Hematopoietic multipotent progenitor cell (in vitro differentiated cells): Measurements from ENCODE around the gene DLK2. TPM values are rescaled to one million over a fixed set of nuclear protein-coding genes. Genes with fewer than 3 reads are reported as not detected.

Experiments
- DNase-seq, 3 donors: peaks; one replicate each; pipeline ENCODE4 v3.0.0-alpha.2; 2011 to 2015; ENCODE audit warnings: low read depth in 2 of 3, low spot score in 2 of 3
- total RNA-seq: library from RNA; depleted of rRNA; stranded (reverse); fragments of >200 nt; gene quantifications from one replicate; pipeline ENCODE4 v1.2.3, GENCODE V29; 2012

Gene DLK2
- total RNA-seq, 1 donor = 0.27 TPM

DNA sequence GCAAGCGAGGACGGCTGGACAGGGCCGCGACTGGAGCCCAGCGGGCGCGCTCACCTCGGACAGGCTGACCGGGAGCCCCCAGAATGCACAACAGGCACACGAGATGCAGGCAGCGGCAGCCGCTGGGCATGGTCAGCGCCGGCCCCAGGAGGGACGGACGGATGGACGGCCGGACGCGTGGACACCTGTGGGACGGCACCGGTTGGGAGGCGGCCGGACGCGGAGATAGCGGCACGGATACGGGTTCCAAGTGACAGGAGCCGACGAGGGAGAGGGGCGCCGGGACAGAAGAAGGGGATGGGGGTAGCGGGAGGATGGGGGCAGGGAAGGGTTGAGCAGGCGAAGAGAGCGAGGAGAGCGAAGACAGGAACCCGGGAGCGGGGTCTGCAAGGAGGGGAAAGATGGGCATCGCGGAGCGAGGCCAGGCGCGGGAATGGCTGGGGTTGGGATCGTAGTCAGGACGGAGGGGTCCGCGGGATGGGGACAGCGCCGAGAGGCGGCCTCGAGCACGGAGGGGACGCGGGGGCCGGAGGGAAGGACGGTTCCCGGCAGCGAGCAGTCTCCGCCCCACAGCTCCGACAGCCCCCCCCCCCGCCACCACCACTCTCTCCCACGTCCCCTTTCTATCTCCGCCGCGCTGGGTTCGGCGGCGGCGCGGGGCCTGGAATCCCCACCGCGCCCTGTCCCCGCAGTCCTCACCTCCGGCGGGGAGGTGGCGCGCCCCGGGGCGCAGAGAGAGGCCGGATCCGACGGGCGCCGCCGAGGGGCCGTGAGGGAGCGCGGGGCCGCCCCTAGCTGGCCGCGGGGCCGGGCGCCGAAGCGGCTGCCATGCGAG, 435 bp downstream of the DLK2 start:
- DNase-seq = peak in 2 of 3 donors; percentile 20 to 50

GRCh38 chr6:43454290-43454695, 1.1 kb downstream of the DLK2 start:
- DNase-seq = peak in 1 of 3 donors; percentile 56

DNA sequence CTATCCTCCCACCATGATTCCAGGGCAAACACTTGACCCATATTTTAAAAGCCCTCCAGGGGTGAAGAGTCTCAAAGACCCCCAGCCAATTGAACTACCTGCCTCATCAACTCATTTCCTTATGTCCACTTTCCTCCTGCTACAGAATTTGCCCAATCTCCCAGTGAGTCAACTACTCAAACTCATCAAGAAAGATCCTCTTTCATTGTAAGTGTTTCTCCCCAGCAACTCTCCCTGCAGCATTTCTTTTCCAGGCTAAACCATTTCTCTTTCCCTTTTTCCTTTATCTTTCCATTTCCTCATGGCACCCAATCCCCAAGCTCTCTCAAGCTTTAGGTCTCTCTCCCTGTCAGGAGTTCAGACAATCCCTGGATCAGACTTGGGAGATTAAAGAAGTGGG, 1.5 kb downstream of the DLK2 start:
- DNase-seq = no peak

DNA sequence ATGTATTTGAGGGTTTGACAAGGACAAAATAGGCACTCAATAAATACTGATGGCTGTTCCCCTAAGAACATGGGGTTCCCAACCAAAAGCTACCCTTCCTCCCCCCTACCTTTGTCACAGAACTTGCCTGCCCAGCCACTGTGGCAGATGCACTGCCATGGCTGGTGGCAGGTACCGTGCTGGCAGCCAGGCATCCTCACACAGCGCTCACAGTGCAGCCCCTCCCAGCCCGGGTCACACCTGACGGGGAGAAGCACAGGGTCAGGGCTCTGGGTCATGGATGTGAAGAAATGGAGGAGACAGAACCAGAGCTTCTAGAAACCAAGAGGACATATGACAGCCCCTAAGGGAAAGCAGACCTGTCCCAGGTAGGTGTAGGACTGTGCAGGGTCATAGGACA, 2.5 kb downstream of the DLK2 start:
- DNase-seq = no peak

GRCh38 chr6:43451939-43452338, 3.4 kb downstream of the DLK2 start:
- no peak for DNase-seq

DNA sequence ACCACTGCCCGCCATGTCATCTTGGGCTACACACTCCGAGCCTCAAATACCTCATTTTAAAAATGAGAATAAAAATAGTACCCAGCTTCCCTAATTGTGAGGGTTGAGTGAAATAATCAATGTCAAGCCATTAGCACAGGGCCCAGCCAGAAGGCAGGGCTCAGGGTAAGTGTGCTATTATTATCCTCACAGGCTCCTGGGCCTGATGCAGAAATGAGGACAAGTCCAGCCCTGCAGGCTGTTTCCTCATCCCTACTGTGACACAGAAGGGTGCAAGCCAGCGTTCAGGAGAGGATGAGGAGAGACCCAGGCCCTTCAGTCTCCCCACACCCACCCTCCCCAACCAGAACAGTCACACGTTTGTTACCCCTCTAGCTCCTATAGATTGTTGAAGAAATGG, 4.0 kb downstream of the DLK2 start:
- no peak for DNase-seq

- no peak for DNase-seq
These were observed 4.6 kb downstream of the DLK2 start for GRCh38 chr6:43450699-43451131.

DNA sequence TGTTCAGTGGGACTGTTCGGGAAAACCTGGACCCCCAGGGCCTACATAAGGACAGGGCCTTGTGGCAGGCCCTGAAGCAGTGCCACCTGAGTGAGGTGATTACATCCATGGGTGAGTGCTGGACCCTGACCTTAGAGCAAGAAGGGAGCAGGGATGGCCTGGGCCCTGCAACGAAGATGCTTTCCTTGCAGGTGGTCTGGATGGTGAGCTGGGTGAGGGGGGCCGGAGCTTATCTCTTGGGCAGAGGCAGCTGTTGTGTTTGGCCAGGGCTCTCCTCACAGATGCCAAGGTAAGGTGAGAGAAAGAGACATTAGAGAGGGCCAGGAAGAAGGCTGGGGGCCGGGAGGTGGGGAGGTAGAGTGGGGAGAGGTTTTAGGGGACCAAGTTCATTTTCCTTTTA, 6.4 kb downstream of the DLK2 start:
- no peak for DNase-seq

- no peak for DNase-seq
These were observed 7.7 kb downstream of the DLK2 start for GRCh38 chr6:43447604-43448003.

GRCh38 chr6:43445576-43445975, 9.8 kb downstream of the DLK2 start:
- DNase-seq = no peak

GRCh38 chr6:43444582-43444981, 10.8 kb downstream of the DLK2 start:
- DNase-seq = no peak

DNA sequence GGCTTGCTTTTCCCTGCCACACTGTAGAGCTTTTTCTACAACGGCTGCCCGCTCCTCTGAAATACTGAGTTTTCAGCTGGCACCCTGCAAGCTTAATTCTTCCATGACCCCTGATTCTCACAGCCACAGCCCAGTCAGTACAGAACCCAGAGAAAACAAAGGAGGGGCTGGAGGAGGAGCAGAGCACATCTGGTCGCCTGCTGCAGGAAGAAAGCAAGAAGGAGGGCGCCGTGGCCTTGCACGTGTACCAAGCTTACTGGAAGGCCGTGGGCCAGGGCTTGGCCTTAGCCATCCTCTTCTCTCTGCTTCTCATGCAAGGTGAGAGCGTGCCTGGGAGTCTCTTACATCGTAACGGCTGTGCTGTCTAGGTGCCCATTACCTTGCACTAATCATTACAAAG, 11.3 kb downstream of the DLK2 start:
- no peak for DNase-seq

DNA sequence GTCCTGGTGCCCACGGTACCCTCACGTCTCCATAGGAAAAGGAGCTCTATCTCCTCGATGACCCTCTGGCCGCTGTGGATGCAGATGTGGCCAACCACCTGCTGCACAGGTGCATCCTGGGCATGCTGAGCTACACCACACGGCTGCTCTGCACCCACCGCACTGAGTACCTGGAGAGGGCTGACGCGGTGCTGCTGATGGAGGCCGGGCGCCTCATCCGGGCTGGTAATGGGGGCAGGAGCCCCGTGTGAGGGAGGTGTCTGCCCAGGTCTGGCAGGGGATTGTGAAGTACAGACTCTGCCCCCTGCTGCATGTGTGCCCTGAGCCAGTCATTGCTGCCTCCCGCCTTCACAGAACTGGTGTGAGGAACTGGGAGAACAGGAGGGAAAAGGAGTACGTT, 12.4 kb downstream of the DLK2 start:
- DNase-seq = no peak

DNA sequence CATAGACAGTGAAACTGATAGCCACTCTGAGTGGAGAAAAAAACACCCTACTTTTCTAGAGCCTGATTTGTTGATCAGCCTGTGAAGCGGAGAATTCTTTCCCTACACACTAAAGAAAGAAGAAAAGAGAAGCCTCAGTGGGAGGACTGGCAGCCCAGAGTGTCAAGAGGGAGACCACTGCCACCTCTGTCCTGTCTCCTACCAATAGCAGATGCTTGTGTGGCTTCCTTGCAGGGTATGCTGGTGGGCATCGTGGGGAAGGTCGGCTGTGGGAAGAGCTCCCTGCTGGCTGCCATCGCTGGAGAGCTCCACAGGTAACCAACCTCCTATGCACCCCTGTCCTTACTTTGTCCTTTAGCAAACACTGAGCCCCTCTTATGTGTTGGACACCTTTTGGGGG, 17.6 kb downstream of the DLK2 start:
- no peak for DNase-seq

DNA sequence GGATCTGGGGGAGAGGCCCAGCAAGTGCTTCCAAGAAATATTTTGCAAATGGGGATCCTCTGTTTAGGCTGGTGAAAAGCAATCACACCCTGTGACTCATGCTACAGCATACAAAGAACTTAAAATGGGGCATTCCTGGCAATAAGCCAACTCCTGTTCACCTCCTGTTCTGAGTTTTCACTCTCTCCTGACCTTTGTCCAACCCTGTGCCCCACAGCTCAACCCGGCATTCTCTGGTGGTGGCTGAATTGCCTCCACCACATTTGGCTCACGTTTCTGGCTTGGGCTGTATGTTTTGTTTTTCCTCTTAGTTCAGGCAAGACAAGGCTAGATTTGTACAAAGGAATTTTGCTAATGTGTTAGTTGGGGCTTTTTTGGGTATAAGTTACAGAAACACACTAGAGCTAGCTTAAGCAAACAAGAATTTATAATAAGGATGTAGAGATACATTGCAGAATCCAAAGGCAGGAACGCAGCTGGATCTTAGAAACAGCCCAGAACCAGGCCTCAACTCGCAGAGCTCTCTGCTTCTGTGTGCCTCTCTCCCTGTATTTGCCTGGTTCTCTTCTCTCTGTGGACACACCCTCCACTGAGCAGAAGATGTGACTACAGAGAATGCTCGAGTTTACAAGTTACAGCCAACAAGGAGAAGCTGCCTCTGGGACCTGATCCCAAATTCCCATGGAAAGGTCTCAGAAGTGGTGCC, 18.6 kb downstream of the DLK2 start:
- DNase-seq = no peak

GRCh38 chr6:43435682-43436437, 19.5 kb downstream of the DLK2 start:
- DNase-seq = no peak

GRCh38 chr6:43434943-43435342, 20.4 kb downstream of the DLK2 start:
- no peak for DNase-seq

GRCh38 chr6:43434001-43434840, 21.1 kb downstream of the DLK2 start:
- no peak for DNase-seq

- DNase-seq = no peak
These were observed 22.2 kb downstream of the DLK2 start for GRCh38 chr6:43433148-43433547.
